HG02642 (cell line): Measurements from ENCODE around the gene TRIM2.
"Not testable (repeated sequence)": the region's sequence is repeated elsewhere in the genome, so short reads cannot be mapped to it uniquely, and the experiment has no call there.

Experiments
- ATAC-seq: cut with Tn5 transposase; IDR thresholded peaks from one replicate; pipeline ENCODE4 v1.9.1; 2021; ENCODE audit warnings: mild to moderate bottlenecking; ENCODE audit not compliant: unreplicated experiment, poor library complexity

Gene TRIM2

GRCh38 chr4:153204247-153204671, at the start of gene TRIM2:
Gene TRIM2 (plus strand): TSS chr4:153204443. CDS start chr4:153204531, 88 bp downstream.
- no peak for ATAC-seq

- ATAC-seq: no peak
Measured at GRCh38 chr4:153155686-153156085, 48.6 kb upstream of the TRIM2 start.

DNA sequence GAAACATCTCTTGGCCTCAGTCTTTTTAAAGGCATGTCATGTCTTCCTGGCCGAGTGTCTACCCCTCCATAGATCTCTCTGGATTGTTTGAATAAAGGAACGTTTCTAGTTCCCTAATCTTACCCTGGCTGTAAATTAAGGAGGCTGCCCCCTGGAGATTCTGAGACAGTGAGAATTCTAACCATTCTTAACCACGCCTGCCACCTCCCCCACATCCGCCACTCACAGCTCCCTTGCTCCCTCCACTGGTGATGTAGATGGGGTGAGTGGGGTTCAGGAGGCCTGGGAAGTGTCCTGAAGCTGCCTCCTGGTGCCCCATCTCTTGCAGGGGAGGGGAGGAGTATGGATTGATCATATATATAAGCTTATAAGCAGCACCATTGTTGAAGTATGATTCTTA, 48.0 kb upstream of the TRIM2 start:
- no peak for ATAC-seq

- no peak for ATAC-seq
Measured at GRCh38 chr4:153156721-153157120, 47.5 kb upstream of the TRIM2 start.

DNA sequence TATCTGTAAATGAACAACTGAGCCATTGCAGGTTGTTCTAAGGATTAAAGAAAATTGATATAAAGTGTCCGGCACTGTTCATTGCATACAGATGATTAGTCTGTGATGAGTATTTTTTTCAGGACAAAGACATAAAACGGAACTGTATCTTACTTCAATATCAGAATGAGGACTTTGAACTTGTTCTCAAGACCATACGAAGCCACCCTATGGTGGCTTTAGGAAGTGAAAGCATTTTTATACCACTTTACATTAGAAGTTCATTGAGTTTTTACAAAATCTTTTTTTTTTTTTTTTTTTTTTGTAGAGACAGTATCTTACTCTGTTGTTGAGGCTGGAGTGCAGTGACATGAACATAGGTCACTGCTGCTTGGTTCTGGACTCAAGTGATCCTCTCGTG, 45.2 kb upstream of the TRIM2 start:
- no peak for ATAC-seq

DNA sequence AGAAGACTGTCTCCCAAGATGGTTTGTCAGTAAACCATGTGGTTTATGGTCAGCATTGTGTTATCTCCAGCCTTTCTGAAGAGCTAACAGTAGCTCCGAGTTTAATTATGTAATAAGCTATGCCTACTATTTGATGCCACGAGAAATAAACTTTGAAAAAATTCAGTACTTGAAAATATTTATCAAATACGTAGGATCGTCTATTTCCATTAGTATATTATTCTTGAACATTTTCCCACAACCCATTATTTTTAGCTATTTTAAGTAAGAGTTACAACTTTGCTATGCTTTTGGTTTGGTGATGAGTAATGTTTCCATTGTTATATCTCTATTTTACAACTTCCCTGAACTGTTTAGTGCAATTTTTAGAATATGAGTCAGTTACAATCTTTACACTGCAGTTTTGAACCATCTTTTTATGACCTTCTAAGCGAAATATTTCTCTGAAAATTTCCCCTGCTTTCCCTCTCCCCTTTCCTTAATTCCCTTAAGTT, 44.5 kb upstream of the TRIM2 start:
- ATAC-seq: no peak

DNA sequence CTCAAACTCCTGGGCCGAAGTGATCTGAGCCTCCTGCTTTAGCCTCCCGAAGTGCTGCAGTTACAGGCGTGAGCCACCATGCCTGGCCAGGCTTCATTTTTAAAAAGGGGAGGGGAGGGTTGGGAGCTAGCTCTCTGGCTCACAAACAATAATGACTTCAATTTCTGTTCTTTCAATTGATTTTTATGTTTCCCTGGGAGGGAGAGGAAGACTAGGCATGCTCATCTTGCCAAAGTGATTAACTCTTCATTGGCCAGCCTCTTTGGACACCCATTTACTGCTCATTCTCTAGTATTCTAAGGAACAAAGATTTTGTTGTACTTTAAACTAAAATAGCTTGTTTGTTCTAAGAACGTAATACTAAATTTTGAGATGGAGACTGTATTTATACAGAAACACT, 43.4 kb upstream of the TRIM2 start:
- no peak for ATAC-seq

DNA sequence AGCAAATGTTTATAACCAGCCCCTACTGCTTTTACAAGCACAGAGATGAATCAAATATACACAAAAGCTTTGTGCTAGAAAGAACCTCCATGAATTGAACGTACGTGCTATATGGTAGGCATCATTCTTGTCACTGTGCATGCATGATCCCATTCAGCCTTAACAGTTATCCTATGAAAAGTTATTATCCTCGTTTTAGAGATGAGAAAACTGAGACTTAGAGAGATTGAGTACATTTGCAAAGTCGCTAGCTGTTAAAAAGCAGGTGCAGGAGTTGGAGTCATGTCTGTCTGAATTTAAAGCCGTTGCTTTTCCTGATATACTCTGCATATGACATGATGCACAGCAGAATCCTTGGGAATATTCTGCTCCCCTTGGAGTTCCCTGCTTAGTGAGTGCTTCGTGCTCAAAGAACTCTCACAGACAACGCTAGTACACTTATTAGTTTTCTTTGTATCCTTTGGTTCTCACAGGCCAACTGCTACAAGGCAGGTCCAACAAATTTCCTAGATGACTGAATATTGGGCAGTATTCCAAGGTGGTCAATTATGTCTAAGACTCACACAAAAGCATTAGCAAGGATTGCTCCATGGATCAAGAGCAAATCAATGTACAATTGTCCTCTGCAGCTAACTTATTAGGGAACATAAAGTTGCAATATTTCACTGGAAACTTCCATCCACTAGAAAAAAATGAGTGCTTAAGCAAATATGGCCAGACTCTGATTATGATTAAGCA, 42.8 kb upstream of the TRIM2 start:
- no peak for ATAC-seq

DNA sequence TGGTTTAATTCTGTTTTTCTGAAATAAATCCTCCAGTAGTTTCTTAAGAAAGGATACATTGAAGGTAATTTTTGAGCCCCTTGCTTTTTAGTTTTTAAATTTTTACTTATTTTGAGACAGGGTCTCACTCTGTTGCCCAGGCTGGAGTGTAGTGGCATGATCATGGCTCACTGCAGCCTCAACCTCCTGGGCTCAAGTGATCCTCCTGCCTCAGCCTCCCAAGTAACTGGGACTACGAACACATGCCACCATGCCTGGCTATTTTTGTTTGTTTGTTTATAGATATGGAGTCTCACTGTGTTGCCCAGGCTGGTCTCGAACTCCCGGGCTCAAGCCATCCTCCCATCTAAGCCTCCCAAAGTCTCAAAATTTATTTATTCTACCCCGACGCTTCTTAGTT, 39.0 kb upstream of the TRIM2 start:
- ATAC-seq: not testable (repeated sequence)

DNA sequence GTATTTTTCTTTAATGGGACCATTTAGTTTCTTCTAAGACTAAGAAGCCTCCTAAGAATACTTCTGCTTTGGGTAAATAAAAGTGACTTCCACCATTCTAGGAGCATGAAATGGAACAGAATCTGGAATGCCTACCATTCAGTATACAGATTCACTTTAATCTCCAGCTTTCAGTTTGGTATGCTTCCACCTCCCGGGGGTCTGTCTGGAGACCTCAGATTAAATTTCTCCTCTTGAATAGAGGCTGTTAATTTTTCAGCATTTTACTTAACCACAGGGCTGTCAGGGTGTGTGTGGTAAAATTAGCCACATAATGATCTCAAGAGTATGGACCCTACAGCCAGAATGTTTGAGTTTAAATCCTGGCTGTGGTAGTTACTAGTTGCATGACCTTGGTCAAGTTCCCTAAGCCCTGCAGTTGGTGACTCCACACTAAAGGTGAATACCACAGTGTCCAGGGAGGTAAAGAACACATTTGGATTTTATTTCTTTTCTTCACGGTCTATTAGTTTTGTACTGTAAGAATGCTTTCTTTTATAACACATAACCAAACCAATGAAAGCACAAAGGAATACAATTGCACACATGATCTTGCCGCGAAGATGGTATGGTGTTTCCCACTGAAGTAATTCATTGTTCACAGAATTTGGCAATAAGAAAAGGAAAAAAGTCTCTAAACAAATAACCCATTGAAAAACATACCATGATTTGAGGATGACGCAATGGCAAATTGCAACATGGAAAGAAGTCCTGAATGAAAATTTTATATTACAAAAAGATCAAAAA, 37.3 kb upstream of the TRIM2 start:
- no peak for ATAC-seq

DNA sequence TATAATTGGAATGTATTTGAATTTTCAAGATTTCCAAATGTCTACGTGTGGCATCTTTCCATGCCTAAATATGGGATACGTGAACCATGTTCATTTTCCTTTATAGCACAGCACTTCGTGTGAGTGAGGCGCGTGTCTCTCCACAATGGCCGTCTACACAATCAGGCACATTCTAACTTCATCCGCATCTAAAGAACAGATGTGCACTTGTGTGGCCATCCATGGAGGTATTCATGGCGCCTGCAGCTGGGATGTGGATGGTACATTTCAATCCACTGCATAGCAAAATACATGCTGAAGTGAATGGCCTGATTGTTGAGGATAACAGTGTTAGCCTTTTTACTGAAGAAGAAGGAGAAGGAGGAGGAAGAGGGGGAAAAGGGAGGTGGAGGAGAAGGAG, 34.5 kb upstream of the TRIM2 start:
- no peak for ATAC-seq

DNA sequence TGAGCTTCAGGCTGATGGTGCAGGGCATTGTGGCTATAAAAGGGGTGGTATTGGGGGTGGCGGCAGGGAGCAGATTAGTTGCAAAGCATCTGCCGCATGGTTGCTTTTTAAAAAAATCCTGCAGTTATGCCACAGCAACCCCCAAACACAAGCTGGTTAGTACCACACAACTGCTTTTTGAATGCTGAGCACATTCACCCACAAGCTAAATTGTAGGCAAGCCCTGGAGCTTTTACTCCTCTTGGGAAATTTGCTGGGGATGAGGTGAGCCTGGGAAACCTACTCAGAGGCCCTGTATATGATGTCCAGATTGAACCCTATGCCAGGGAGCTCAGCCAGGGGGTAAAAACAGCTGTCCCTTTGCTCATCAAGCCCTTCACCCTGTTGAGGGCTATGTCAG, 33.8 kb upstream of the TRIM2 start:
- ATAC-seq: no peak

DNA sequence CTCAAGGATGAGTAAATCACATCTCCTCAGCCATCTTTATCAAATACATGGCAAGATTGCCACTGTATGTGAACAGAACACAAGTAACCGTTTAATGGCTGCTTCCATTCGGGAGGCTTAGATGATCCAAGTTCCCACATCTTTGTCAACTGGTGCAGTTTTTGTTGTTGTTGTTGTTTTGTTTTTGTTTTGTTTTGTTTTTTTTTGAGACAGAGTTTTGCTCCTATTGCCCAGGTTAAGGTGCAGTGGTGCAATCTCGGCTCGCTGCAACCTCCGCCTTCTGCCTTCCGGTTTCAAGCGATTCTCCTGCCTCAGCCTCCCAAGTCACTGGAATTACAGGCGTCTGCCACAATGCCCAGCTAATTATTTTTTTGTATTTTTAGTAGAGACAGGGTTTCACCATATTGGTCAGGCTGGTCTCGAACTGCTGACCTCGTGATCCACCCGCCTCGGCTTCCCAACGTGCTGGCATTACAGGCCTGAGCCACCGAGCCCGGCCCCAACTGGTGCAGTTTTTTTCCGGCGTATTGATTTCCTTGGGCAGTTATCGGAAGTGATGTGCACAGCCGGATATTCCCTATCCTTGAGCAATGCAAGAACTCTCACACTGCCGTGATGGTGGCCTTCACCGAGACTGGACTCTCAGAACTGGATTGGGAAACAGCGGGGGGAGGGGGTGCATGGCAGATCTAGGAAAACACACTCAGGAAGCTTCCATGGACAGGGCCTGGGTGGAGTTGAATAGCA, 29.2 kb upstream of the TRIM2 start:
- ATAC-seq: no peak

GRCh38 chr4:153176938-153177337, 27.3 kb upstream of the TRIM2 start:
- ATAC-seq: no peak

DNA sequence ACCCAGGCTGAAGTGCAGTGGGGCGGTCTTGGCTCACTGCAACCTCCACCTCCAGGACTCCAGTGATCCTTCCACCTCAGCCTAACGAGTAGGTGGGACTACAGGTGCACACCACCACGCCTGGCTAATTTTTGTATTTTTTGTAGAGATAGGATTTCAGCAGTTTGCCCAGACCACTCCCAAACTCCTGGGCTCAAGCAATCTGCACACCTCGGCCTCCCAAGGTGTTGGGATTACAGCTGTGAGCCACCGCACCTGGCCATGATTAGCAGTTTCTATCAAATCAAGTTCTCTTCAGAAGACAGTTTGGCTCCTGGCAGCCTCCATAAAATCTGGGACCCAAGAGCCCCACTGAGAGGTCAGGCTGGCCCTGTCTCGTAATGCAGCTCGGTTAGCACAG, 26.4 kb upstream of the TRIM2 start:
- no peak for ATAC-seq

- no peak for ATAC-seq
Measured at GRCh38 chr4:153179100-153179499, 25.1 kb upstream of the TRIM2 start.

- no peak for ATAC-seq
Measured at GRCh38 chr4:153181293-153181692, 22.9 kb upstream of the TRIM2 start.

DNA sequence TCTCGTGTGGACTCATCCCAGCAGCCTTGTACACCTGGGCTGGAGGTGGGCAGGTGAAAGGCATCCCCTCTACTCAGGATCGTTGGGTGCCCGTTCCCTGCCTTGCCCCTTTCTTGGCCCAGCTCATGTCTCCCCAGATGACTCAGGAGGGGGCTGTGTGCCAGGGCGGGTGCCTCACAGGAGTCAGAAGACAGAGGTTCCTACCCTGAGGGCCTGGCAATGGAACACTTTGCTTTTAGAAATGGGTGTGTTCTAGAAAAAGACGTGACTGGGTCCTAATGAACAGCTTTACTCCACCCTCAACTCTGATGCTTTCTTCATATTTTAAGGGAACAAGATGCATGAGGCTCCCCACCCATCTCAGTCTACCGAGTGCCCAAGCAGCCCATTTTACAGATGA, 22.5 kb upstream of the TRIM2 start:
- ATAC-seq: no peak

- ATAC-seq: no peak
Measured at GRCh38 chr4:153183146-153183545, 21.1 kb upstream of the TRIM2 start.

DNA sequence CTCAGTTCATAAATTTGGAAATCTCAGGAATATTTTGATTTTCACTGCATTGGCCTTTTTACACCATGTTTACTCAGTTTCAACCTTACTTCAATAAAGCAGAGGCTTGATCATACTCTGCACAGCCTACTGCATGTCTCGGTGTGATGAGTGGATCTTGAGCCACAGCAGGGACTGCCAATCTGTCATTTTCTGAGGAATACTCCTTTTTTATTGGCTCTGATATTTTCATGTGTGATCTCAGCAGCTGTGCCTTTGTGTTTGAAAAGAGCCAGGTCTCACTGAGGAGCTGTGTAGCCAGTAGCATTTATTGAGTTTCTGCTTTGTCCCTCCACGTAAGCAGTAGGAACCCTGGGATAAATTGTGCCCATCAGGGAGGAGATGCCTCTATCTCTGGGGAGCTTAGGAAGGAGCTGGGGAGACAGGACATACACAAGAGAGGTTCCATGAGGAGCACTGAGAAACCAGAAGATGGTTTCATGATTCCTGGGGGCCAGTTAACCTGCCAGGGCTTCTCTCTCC, 18.9 kb upstream of the TRIM2 start:
- ATAC-seq: no peak
